ENCODE data around the gene ZNF768.

The ZNF768 gene

GRCh38 chr16:30526137-30526822 is at the start of gene ZNF768:
TSS of gene ZNF768 (minus strand) at chr16:30526566. CDS start at chr16:30526413, 153 bp downstream.
- peak; percentile 64 for DNase-seq

DNA sequence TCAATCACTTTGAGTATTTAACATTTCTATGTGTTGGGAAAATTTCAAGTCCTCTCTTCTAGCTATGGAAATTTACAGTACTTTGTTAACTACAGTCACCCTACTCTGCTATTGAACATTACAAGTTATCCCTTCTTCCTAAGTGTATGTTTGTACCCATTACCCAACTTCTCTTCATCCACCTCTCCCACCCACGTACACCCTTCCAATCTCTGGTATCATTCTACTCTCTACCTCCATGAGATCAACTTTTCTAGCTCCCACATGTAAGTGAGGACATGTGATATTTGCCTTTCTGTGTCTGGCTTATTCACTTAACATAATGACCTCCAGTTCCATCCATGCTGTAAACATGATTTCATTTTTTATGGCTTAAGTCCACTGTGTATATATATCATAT is 48.3 kb upstream of the ZNF768 start:
- no peak for DNase-seq

DNA sequence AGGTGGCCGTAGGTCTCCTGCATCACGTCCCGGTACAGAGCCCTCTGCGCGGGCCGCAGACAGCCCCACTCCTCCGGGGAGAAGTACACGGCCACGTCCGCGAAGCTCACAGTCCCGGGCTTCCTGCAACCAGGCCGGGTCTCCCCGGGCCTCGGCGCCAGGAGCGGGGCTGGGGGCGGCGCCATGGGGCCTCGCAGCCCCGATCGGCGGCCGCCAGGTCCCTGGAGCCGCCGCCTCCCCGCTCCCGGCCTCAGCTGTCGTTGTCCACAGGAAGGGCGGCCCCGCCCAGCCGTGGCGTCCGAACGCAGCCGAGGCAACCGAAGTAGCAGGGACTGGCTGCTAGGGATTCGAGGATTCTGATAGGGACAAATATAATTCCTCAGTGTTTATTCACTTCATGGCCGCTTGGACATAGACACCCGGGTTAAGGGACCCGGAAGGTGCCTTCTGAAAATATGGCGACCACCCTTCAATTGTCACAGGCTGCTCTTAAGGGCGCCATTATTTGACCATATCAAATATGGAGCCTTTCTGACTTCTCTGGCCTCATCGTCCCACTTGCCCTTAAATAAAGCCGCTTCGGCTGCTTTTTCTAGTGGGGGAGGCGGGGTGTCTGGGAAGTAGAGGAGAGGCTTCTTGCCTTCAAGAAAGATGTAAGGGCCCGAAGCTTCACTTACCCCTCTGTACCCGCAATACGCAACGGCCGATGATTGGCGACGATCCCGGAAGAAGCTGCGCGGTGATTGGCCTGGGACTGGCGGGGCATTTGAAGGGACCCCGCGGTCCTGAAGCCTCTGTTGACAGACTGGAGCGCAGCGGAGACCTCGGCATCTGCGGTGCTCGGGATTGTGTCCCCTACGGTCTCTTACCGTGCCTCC is 45.3 kb upstream of the ZNF768 start, which contains the start of gene ZNF688:
ZNF688 (minus strand) TSS at position 270 of the 878 bp plus-strand sequence; CDS start at position 185, 85 bp downstream.
- DNase-seq: peak; percentile 99

GRCh38 chr16:30570636-30571444 is 44.5 kb upstream of the ZNF768 start:
- peak; percentile 80 for DNase-seq

DNA sequence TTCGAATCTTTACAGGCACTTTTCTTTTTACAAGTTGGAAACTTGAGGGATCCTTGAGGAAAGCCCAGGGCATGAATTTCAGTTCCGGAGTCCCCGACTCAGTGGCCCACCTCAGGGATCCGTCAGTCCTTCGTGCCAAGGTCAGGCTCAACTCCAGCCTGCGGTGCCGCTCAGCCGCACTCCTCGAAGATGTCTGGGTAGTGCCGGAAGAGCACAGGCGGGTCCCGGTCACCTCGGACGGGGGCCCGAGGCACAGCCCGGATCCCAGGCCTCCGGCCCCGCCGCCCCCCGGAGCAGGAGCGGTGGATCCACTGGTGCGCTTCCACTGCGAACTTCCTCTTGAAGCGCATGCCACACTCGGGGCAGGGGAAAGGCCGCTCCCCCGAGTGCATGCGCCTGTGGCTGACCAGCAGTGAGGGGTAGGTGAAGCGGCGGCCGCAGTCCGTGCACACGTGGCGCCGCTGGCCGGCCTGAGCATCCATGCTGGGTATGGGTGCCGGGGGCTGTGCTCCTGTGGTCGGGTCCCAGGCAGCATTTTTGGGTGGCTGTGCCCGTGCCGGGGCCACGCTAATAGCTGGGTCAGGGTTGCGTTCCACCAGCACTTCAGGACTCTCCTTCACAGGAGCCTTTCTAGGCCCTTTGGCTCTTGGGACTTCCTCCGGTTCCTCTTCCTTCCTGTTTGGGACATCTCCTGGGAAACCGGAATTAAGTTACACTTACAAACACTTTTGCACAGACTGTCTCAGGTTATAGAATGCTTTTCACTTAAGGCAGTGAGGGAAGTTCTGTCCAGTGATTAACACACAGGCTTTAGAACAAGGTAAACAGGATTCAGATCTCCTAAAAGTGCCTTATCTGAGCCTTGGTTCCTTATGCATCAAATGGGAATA is 43.6 kb upstream of the ZNF768 start:
- DNase-seq: no peak

DNA sequence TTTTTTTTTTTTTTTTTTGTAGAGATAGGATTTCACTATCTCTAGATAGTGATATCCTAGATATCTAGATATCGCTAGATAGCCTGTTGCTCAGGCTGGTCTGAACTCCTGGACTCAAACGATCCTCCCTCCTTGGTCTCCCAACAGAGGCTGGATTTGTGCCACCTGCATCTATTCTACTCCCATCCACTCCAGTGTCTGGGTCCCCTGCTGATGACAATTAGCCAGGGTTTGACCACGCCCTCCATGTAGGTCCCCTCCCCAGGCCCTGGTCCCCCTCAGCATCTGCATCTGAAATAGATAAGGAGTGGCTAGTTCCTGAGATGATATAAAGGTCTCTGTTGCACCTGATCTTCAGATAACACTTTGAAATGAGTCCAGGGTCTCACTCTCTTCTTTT is 42.9 kb upstream of the ZNF768 start:
- no peak for DNase-seq

DNA sequence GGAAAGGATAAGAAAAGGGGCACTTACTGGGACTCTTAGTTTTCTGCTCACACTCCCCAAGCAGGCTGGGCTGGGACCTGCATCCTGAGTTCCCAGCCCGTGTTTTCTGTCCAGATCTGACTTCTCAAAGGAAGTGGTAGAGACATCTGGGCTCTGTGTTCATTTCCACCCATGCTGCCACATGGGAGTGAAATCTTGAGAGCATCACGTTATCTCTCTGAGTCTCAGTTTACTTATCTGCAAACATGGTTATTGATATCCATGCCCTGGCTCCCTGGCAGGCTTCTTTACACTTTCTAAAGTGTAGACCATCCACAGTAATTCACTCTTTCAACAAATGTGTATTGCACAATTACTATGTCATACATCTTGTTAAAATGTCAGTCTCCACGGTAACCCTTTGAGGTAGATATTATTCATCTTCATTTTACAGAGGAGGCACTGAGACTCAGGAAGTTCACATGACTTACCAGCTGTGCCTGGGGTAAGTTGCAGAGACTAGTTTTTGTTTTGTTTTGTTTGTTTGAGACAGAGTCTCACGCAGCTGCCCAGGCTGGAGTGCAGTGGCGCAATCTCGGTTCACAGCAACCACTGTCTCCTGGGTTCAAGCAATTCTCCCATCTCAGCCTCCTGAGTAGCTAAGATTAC is 41.7 kb upstream of the ZNF768 start:
- no peak for DNase-seq

DNA sequence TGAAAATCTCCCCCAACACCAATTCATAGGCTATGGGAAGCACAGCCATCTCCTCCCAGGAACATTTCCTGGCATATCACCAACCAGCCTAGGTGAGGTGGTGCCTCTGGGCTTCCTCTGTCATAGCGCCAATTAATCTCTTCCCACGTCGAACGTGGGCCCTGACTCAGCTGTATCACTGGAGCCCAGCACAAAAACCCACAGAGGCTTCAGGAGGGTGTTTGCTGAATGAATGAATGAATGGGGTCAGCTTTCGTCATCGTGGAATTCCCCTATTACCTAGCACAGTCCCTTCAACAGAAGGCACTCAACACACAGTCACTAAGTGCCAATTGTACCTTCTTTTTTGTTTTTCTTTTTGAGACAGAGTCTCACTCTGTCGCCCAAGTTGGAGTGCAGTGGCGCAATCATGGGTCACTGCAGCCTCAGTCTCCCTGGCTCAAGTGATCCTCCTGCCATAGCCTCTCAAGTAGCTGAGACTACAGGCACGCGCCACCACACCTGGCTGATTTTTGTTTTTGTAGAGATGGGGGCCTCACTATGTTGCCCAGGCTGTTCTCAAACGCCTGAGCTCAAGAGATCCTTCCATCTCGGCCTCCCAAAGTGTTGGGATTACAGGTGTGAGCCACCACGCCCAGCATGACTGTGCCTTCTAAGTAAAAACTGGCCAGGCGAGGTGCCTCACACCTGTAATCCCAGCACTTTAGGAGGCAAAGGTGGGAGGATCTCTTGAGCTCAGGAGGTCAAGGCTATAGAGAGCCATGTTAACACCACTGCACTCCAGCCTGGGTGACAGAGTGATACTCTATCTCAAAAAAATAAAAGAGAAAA is 41.0 kb upstream of the ZNF768 start:
- no peak for DNase-seq

DNA sequence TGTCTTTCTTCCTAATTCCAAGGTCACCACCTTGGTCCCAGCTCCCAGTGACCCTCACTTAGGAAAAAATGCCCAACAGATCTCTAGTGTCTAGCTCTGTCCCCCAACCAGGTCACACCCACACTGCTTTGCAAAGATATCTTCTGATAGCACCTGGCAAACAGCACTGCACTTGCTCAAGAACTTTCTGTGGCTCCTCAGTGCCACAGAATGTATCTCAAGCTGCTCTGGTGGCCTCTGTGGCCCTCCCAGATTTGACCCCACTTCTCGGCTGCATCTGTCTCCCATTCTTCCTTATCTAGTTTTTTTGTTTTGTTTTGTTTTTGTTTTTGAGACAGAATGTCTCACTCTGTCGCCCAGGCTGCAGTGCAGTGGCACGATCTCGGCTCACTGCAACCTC is 40.2 kb upstream of the ZNF768 start:
- DNase-seq: no peak

- DNase-seq: no peak
Observed at GRCh38 chr16:30565984-30566383, 39.6 kb upstream of the ZNF768 start.

- DNase-seq: no peak
Observed at GRCh38 chr16:30565526-30565925, 39.2 kb upstream of the ZNF768 start.

GRCh38 chr16:30562021-30562420 is 35.7 kb upstream of the ZNF768 start:
- DNase-seq: no peak

- DNase-seq: no peak
Observed at GRCh38 chr16:30561089-30561816, 34.9 kb upstream of the ZNF768 start.

- DNase-seq: no peak
Observed at GRCh38 chr16:30559690-30560089, 33.3 kb upstream of the ZNF768 start.

DNA sequence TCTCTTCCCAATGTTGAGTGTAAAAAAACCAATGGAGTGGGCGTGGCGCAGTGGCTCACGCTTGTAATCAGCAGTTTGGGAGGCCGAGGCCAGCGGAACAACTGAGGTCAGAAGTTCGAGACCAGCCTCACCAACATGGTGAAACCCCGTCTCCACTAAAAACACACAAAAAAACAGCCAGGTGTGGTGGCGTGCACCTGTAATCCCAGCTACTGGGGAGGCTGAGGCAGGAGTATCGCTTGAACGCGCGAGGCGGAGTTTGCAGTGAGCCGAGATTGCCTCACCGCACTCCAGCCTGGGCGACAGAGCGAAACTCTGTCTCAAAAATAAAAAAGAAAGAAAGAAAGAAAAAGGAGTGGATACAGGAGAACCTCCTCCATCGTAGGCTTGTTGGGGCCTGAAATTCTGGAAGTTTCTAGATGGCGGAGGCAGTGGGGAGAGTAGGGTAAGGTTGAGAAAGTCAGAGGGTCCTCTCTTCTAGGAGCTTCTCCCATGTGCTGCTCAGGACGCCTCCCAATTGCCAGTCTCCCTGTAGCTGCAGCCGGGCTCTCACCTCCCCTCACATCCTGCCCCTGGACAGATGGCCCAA is 32.5 kb upstream of the ZNF768 start:
- DNase-seq: no peak

- peak; percentile 99 for DNase-seq
Observed at GRCh38 chr16:30557957-30558788, 31.8 kb upstream of the ZNF768 start, which contains the start of gene ZNF764. TSS of gene ZNF764 (minus strand) at chr16:30558374. CDS start at chr16:30558182, 192 bp downstream.

DNA sequence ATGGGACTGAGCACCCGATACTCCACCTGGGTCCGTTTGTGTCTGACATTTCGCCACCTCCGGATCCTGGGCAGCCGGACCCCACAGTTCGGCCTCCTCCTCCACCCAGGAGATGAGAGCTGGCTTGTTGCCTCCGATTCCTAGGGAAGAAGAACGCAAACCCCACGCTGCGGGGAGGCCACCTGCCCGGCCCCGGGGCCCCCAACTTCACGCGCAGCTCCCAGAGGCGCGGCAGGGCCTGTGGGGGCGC is 31.3 kb upstream of the ZNF768 start:
- no peak for DNase-seq

GRCh38 chr16:30556125-30556473 is 29.7 kb upstream of the ZNF768 start:
- DNase-seq: peak; percentile 12
